Mucosa of descending colon (tissue), 3 donors: Measurements from ENCODE around the gene RFX8. TPM values are rescaled to one million over a fixed set of nuclear protein-coding genes. Genes with fewer than 3 reads are reported as not detected.

Experiments used
- ATAC-seq: fragments of 200-7000 bp; cut with Tn5 transposase; one replicate; pipeline ENCODE4 v1.9.1; 2020; ENCODE audit warnings: mild to moderate bottlenecking, moderate library complexity
- DNase-seq, 3 donors: peaks; one replicate each; pipeline ENCODE4 v3.0.0-alpha.2; 2020
- H3K36me3 ChIP-seq: fragments of 200-600 bp; one replicate; pipeline ENCODE4 v1.8.0; 2021; ENCODE audit warnings: low read depth, mild to moderate bottlenecking
- H3K4me1 ChIP-seq: fragments of 200-600 bp; one replicate; pipeline ENCODE4 v1.8.0; 2021; ENCODE audit warnings: low read depth, mild to moderate bottlenecking
- H3K4me3 ChIP-seq: fragments of 200-600 bp; one replicate; pipeline ENCODE4 v1.8.0; 2021; ENCODE audit warnings: mild to moderate bottlenecking
- H3K9me3 ChIP-seq: fragments of 200-600 bp; one replicate; pipeline ENCODE4 v1.8.0; 2021; ENCODE audit warnings: mild to moderate bottlenecking
- intact Hi-C, 2 donors: fragments of 100-400 bp; cut with DNase I in 1 of 2; cut with micrococcal nuclease in 1 of 2; formaldehyde crosslinking; loops; one replicate each; pipeline versions ENCODE4 v1.11.0 to v1.11.1; 2022; cut with DNase I, micrococcal nuclease
- total RNA-seq, 3 donors: library from RNA; stranded (reverse); fragmentation: NEBNext Ultra II Directional in 2 of 3; extraction: Animal tissue kit (Norgen Biotek cat#: 25700) in 2 of 3; gene quantifications; one replicate each; pipeline versions ENCODE4 v1.2.1 to v1.2.4, GENCODE V29; 2021 to 2023
- TF ChIP-seq, protein P1 (sequence below): fragments of 200-600 bp; IDR thresholded peaks from one replicate; pipeline ENCODE4 v1.8.0; 2022; ENCODE audit warnings: antibody characterized with exemption, mild to moderate bottlenecking
- donor health status: DM: no; HTN: no; CAD: no; lungs with moderate emphysema.
- donor health status: DM: no; HTN: no; CAD: no.
- donor health status: DM: no; HTN: yes; CAD: no.

The RFX8 gene
- total RNA-seq, 3 donors from 2014 or later = not detected

DNA sequence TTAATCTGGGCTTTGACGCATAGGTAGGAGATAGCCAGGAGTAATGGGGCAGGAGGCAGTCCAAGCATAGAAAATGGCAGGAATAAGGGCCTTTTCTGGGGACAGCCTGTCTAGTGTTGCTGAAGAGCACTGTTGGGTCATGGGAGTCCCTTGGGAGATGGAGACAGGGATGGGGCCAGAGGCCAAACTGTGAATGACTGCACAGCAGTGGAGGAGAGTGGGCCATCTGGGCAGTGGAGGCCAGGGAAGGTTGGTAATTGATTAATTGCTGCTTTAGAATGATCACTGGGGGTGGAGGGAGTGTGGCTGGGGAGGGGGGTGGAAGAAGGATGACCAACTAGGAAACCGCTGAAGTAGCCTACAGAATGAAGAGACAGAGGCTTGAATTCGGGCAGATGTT lies 59.0 kb downstream of the RFX8 start:
- intact Hi-C loops = loop anchor here in 1 of 2 donors (10.0 kb wide), 1 partner anchor 419 kb away; no protein-coding TSS in a partner anchor
- no peak for DNase-seq

GRCh38 chr2:101415220-101415619 lies 59.7 kb downstream of the RFX8 start:
- Histone ChIP-seq H3K36me3 (no peaks in the 10 kb centered on the region), H3K4me3 (no peak overlapping the region), H3K9me3 (peaks cover 3% of the 10 kb centered on the region), H3K4me1 (no peaks in the 10 kb centered on the region)
- DNase-seq (no peak), ATAC-seq (no peak)
- intact Hi-C loops = loop anchor here in 1 of 2 donors (10.0 kb wide), 1 partner anchor 420 kb away; no protein-coding TSS in a partner anchor
- TF ChIP-seq, protein P1, sequence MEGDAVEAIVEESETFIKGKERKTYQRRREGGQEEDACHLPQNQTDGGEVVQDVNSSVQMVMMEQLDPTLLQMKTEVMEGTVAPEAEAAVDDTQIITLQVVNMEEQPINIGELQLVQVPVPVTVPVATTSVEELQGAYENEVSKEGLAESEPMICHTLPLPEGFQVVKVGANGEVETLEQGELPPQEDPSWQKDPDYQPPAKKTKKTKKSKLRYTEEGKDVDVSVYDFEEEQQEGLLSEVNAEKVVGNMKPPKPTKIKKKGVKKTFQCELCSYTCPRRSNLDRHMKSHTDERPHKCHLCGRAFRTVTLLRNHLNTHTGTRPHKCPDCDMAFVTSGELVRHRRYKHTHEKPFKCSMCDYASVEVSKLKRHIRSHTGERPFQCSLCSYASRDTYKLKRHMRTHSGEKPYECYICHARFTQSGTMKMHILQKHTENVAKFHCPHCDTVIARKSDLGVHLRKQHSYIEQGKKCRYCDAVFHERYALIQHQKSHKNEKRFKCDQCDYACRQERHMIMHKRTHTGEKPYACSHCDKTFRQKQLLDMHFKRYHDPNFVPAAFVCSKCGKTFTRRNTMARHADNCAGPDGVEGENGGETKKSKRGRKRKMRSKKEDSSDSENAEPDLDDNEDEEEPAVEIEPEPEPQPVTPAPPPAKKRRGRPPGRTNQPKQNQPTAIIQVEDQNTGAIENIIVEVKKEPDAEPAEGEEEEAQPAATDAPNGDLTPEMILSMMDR = no peak

More for the DNA sequence above, 59.0 kb downstream of the RFX8 start:
- no peaks in the 10 kb centered on the region for H3K36me3 ChIP-seq
- no peaks in the 10 kb centered on the region for H3K4me1 ChIP-seq
- no peak for ATAC-seq
- H3K4me3 ChIP-seq = no peak overlapping the region
- TF ChIP-seq, protein P1 = no peak
- H3K9me3 ChIP-seq = peaks cover 3% of the 10 kb centered on the region

DNA sequence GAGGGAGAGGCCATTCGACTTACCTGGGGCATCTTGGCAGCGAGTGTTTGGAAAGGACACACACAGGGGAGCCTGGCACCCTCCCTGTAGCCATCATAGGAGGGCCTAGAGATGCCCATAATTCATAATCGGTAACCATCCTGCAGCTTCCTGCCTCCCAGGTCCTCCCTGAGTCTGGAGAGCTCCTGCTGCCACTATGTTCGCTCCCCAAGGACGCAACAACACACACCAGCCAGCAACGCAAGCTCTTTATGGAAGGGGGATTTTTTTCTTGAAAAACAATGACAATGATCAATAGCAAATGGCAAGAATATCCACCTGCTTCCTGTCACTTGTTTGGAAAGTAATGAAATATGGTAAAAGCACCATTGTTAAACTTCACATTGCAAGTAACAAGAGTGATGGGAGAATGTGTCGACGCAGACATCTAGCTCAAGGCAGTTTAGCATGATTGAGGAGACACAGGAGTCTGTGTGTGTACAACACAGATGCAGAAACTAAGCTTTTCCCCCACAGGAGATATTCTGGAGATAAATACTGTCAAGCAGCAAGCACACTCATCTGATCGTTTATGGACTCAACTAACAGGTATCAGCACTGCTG lies 62.7 kb downstream of the RFX8 start:
- Histone ChIP-seq H3K36me3 (no peaks in the 10 kb centered on the region), H3K4me3 (no peak overlapping the region), H3K4me1 (no peaks in the 10 kb centered on the region), H3K9me3 (peaks cover 3% of the 10 kb centered on the region)
- DNase-seq = no peak
- intact Hi-C loops = loop anchor here in 1 of 2 donors (10.0 kb wide), 1 partner anchor 423 kb away; no protein-coding TSS in a partner anchor
- TF ChIP-seq, protein P1 = no peak
- ATAC-seq = no peak

DNA sequence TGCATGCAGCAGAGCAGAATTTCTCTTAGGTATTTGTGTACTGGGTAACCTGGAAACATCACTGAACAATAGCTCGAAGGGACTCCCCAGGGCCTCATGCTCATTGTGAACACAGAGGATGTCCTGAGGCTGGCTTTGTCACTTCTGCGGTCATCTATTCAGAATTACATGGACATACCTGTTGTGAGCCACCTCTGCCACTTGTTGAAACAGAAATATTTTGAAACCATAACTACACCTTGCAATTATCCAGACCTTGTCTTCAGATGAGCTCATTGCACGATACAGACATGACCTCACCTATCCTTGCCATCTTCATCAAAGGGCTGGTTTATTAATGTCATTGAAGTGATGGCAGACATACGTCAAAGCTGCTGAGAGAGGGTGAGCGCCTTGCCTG lies 64.2 kb downstream of the RFX8 start:
- H3K9me3 ChIP-seq = peaks cover 3% of the 10 kb centered on the region
- DNase-seq = no peak
- intact Hi-C loops = loop anchor here in 1 of 2 donors (10.0 kb wide), 1 partner anchor 424 kb away; no protein-coding TSS in a partner anchor
- no peak for ATAC-seq
- no peaks in the 10 kb centered on the region for H3K36me3 ChIP-seq
- H3K4me3 ChIP-seq = no peak overlapping the region
- H3K4me1 ChIP-seq = no peaks in the 10 kb centered on the region
- TF ChIP-seq, protein P1 = no peak

- H3K9me3 ChIP-seq = peaks cover 2% of the 10 kb centered on the region
- intact Hi-C loops = loop anchor here in 1 of 2 donors (10.0 kb wide), 1 partner anchor 425 kb away; no protein-coding TSS in a partner anchor
- no peaks in the 10 kb centered on the region for H3K4me1 ChIP-seq
- TF ChIP-seq, protein P1 = no peak
- DNase-seq (no peak), ATAC-seq (no peak)
- H3K36me3 ChIP-seq = no peaks in the 10 kb centered on the region
- H3K4me3 ChIP-seq = no peak overlapping the region
Measured at GRCh38 chr2:101410114-101410513, 64.8 kb downstream of the RFX8 start.
